ENCODE measurements around the gene HOXA1.

HOXA1 gene

DNA sequence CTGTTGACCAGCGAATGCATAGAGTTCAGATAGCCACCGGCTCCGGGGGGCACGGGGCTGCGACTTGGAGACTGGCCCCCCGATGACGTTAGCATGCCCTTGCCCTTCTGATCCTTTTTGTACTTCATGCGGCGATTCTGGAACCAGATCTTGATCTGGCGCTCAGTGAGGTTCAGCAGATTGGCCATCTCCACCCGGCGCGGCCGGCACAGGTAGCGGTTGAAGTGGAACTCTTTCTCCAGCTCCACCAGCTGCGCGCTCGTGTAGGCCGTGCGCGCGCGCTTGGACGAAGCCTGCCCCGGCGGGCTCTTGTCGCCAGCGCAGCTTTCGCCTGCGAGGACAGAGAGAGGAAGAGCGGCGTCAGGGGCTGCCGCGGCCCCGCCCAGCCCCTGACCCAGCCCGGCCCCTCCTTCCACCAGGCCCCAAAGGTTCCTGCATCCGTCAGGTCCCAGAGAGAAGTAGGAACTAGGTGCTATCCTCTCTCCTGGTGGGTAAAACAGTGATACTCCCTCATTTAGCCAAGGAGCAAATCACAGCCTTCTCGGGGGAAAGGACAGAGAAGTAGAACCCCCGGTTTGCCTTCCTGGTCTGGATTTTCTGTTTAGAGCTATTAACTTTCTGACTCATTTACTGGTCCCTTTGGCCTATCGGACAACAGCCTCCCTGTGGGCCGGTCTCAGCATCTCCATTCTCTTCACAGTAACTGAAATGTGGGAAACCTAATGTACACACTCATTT is 12.8 kb upstream of the HOXA1 start:
- ChIA-PET CTCF (no interaction called here), POLR2A (interaction anchor here (1.0 to 1.3 kb wide), 2 partner anchors 10 to 22 kb away, joined by 4 to 6 read pairs; partner anchors contain the start of gene HOXA4)
- no peak for DNase-seq (ENCODE audit: extremely low spot score)
- TF ChIP-seq NFRKB (IDR thresholded peaks at IDR 0.05) (no peak), ARNT (IDR thresholded peaks at IDR 0.05) (no peak), L3MBTL2 (conservative IDR thresholded peaks at IDR 0.05) (no peak), TARDBP (IDR thresholded peaks at IDR 0.05) (no peak), ELF4 (IDR thresholded peaks at IDR 0.05) (no peak), CTBP1 (IDR thresholded peaks at IDR 0.05; ENCODE audit: borderline replicate concordance) (no peak), FOXA1 (IDR thresholded peaks at IDR 0.05) (no peak), ZNF384 (IDR thresholded peaks at IDR 0.05) (no peak), HDGF (IDR thresholded peaks at IDR 0.05; ENCODE audit: borderline replicate concordance) (no peak), FOXK2 (IDR thresholded peaks at IDR 0.05) (no peak), FOXM1 (IDR thresholded peaks at IDR 0.05; ENCODE audit: borderline replicate concordance) (no peak), BHLHE40 (IDR thresholded peaks at IDR 0.05; ENCODE audit: borderline replicate concordance) (no peak), SP1 (IDR thresholded peaks at IDR 0.05) (no peak), LEF1 (IDR thresholded peaks at IDR 0.05; ENCODE audit: borderline replicate concordance) (no peak), SUZ12 (IDR thresholded peaks at IDR 0.05) (no peak)
- TF ChIP-seq, protein P1, sequence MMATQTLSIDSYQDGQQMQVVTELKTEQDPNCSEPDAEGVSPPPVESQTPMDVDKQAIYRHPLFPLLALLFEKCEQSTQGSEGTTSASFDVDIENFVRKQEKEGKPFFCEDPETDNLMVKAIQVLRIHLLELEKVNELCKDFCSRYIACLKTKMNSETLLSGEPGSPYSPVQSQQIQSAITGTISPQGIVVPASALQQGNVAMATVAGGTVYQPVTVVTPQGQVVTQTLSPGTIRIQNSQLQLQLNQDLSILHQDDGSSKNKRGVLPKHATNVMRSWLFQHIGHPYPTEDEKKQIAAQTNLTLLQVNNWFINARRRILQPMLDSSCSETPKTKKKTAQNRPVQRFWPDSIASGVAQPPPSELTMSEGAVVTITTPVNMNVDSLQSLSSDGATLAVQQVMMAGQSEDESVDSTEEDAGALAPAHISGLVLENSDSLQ (IDR thresholded peaks at IDR 0.05) = no peak

- DNase-seq (ENCODE audit: extremely low spot score) = no peak
- no peak for TF ChIP-seq LEF1 (IDR thresholded peaks at IDR 0.05; ENCODE audit: borderline replicate concordance)
- no peak for TF ChIP-seq ZNF384 (IDR thresholded peaks at IDR 0.05)
- TF ChIP-seq NFRKB (IDR thresholded peaks at IDR 0.05) = no peak
- TF ChIP-seq FOXA1 (IDR thresholded peaks at IDR 0.05) = no peak
- no peak for TF ChIP-seq ELF4 (IDR thresholded peaks at IDR 0.05)
- TF ChIP-seq SUZ12 (IDR thresholded peaks at IDR 0.05) = no peak
- TF ChIP-seq CTBP1 (IDR thresholded peaks at IDR 0.05; ENCODE audit: borderline replicate concordance) = no peak
- TF ChIP-seq BHLHE40 (IDR thresholded peaks at IDR 0.05; ENCODE audit: borderline replicate concordance) = no peak
- no peak for TF ChIP-seq TARDBP (IDR thresholded peaks at IDR 0.05)
- no peak for TF ChIP-seq FOXM1 (IDR thresholded peaks at IDR 0.05; ENCODE audit: borderline replicate concordance)
- no peak for TF ChIP-seq ARNT (IDR thresholded peaks at IDR 0.05)
- no peak for TF ChIP-seq FOXK2 (IDR thresholded peaks at IDR 0.05)
- TF ChIP-seq SP1 (IDR thresholded peaks at IDR 0.05) = no peak
- TF ChIP-seq HDGF (IDR thresholded peaks at IDR 0.05; ENCODE audit: borderline replicate concordance) = no peak
- no peak for TF ChIP-seq L3MBTL2 (conservative IDR thresholded peaks at IDR 0.05)
- TF ChIP-seq, protein P1 (IDR thresholded peaks at IDR 0.05) = no peak
- CTCF ChIA-PET = no interaction called here
- POLR2A ChIA-PET = no interaction called here
Measured at GRCh38 chr7:27107391-27108381, 11.9 kb upstream of the HOXA1 start.

GRCh38 chr7:27106901-27107240 is 11.1 kb upstream of the HOXA1 start:
- POLR2A ChIA-PET = interaction anchor here (3.0 kb wide), 1 partner anchor 10 kb away, joined by 13 read pairs; the partner anchor contains the start of gene HOXA1
- no peak for DNase-seq (ENCODE audit: extremely low spot score)
- CTCF ChIA-PET = no interaction called here
- TF ChIP-seq, protein P1 (IDR thresholded peaks at IDR 0.05) = no peak
- TF ChIP-seq NFRKB (IDR thresholded peaks at IDR 0.05) = no peak

DNA sequence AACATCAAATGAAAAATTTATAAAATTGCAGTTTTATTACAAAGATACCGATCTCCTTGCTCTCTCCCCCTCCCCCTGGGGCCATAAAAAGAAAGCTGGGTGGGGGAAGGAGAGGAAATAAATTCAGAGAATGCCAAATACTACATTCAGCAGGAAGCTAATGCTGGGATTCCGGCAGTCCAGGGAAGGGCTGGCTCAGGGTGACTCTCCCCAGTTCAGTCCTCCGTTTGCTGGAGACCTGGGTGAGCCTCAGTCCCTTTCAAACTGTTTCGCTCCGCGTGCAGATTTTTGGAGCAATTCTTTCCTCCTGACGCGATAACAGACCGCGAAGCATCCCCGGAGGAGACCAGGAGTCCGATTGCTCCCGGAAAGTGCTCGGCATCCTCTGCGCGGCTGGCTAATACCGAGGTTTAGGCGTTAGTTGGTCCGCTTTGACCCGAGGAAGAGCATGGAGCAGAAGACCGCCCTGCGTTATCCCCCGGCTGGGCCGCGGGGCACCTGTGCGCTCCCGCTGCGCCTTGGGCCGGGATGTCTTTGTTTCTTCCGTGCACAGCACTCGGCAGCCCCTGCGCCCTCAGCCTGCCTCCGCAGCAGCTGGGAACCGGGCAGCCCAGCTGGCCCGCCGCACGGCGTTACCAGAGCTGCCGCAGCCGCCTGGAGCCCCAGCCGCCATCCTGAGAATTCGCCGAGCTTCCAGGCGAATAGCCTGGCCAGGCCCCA is 10.5 kb upstream of the HOXA1 start:
- ChIA-PET CTCF (interaction anchor here (1.0 kb wide), 1 partner anchor 13 kb away, joined by 3 read pairs; no protein-coding TSS in a partner anchor), POLR2A (interaction anchor here (1.2 to 3.0 kb wide), 3 partner anchors 10 to 73 kb away, joined by 3 to 13 read pairs (median 3); partner anchors contain the start of gene HOXA1)

More for the DNA sequence above, 10.5 kb upstream of the HOXA1 start:
- DNase-seq (ENCODE audit: extremely low spot score) = no peak
- TF ChIP-seq, protein P1 (IDR thresholded peaks at IDR 0.05) = no peak
- TF ChIP-seq TARDBP (IDR thresholded peaks at IDR 0.05) = no peak
